LNCaP clone FGC (cell line): ENCODE data around the gene NOL3.

Experiments used
- DNase-seq: peaks from one replicate; pipeline ENCODE4 v3.0.0-alpha.2; 2011; ENCODE audit warnings: low read depth
- H3K4me3 ChIP-seq: 2 replicates; pipeline ENCODE4 v1.5.1; 2011; ENCODE audit warnings: mild to moderate bottlenecking, low read depth, low read length, control low read depth
- TF ChIP-seq, protein P1 (sequence below): IDR thresholded peaks from 2 replicates; pipeline ENCODE4 v1.5.1; 2012; ENCODE audit warnings: mild to moderate bottlenecking; ENCODE audit not compliant: control insufficient read depth, insufficient read depth; ENCODE audit errors: extremely low read depth

The NOL3 gene

DNA sequence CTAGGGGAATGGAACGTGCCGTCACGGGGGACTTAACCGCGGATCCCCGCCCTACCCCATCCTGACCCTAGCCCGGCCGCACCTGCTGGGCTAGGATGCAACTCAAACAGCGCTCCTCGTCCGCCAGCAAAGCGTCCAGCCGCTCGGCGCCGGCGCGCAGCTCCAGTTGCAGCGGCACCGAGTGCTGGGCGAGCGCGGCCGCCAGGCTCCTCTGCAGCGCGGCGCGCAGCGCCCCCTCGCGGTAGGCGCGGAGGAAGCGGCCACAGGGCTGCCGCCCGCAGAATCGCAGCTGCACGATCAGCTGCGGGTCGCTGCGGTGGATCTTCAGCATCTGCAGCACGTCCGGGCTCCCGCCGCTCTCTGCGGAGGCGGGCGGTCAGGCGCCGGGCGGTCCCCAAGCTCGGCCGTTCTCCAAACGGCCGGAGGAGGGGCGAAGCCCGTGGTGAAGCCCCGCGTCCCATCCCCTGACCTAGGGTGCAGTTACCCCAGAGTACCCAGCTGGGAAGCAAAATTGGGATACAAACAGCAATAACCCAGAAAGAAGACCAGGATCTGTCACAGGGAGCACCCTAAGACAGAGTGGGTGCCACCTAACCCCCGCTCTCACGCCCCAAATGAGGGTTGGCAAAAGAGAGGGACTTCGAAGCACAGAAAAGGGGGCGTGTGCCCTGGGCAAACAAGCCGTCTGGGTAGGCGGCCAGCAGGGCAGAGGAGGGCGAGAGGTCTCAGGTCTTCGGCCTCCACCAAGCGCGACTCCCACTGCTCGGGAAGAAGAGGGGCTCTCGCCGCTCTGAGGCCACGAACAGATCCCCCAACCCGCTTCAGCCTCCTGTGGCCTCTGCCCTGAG lies 14.8 kb upstream of the NOL3 start:
- peak overlapping the region; percentile 32 for H3K4me3 ChIP-seq
- no peak for DNase-seq
- TF ChIP-seq, protein P1, sequence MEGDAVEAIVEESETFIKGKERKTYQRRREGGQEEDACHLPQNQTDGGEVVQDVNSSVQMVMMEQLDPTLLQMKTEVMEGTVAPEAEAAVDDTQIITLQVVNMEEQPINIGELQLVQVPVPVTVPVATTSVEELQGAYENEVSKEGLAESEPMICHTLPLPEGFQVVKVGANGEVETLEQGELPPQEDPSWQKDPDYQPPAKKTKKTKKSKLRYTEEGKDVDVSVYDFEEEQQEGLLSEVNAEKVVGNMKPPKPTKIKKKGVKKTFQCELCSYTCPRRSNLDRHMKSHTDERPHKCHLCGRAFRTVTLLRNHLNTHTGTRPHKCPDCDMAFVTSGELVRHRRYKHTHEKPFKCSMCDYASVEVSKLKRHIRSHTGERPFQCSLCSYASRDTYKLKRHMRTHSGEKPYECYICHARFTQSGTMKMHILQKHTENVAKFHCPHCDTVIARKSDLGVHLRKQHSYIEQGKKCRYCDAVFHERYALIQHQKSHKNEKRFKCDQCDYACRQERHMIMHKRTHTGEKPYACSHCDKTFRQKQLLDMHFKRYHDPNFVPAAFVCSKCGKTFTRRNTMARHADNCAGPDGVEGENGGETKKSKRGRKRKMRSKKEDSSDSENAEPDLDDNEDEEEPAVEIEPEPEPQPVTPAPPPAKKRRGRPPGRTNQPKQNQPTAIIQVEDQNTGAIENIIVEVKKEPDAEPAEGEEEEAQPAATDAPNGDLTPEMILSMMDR, result peak; percentile 99

DNA sequence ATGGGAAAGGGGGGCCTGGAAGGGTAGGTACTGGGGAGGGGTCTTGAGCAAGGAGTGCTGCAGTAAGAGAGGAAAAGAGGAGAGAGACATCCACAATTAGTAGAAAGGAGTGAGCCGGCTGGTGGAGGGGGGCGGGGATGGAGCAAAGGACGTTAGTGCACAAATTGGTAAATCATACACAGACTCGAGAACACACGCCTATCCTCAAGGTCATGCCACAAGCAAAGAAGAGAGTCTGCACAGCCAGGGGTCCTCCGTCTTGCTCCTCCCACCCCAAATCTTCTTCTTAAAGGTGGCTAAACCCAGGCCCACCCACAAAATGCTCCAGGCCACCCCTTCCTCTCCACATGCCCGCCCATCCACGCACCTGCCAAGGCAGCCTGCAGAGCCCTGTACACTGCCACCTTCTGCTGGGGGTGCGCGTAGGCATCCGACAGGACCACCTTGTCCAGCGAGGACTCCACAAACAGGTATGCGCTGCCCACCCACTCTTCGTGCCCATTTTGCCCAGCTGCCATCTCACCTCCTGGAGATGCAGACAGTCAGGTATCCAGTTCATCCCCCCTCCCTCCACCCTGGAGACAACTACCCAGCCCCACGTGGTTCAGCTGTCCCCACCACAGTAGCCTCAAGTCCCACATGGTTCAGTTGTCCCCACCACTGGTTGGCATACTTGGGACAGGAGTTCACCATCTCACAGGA lies 14.0 kb upstream of the NOL3 start:
- TF ChIP-seq, protein P1, result no peak

DNA sequence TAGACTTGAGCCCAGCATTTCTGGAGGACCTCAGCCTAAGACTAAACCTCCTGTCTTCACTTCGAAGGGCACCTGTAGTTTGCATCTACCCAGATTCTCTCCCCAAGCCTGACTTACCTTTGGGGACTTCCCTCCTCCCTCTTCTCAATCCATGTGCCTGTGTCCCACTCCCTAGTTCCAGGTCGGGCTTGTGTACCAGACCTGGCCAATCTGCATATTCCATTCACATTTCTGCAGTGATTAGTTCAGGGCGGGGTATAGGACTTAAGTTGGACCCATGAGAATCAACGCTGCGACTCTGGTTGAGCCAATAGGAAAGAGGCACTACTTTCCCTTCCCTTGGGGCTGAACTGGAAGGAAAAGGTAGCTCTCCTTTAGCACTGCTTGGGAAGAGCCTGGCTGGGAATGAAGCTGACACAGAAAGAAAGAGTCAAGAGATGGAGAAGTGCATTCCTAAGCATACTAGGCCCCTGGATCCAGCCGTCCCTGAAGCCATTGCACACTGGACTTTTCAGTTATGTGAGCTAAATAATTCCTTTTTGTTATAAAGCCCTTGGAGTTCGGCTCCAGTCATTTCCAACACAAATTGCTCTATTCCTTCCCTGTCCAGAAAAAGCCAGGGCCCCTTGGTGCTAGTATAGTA lies 13.1 kb upstream of the NOL3 start:
- no peak overlapping the region for H3K4me3 ChIP-seq
- DNase-seq, result no peak
- TF ChIP-seq, protein P1, result no peak

More for the DNA sequence above, 14.0 kb upstream of the NOL3 start:
- DNase-seq, result no peak
- H3K4me3 ChIP-seq, result no peak overlapping the region

DNA sequence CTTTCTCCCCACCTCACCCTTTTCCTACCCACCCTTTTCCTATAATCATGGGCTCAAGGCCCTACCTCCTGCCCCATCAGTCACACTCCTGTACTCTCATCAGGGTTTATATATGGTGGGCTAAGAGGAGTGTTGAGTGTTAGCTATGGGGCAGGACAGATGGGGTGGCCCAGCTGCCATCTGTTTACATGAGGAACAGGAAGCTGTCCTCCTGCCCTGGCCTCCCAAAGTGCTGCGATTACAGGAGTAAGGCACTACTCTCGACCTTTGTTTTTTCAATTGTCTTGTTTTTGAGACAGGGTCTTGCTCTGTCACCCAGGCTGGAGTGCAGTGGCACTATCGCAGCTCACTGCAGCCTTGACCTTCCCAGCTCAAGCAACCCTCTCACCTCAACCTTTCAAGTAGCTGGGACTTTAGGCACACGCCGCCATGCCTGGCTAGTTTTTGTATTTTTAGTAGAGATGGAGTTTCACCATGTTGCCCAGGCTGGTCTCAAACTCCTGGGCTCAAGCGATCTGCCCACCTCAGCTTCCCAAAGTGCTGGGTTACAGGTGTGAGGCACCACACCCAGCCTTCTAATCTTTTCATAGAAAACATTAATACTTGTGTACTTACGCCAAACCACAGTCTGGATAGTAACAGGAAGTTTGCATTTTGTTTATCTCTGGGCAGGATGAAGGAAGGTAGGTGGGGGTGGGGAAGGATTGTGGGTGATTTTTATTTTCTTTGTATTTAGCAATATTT lies 12.3 kb upstream of the NOL3 start:
- peak overlapping the region; percentile 92 for H3K4me3 ChIP-seq
- DNase-seq, result no peak
- TF ChIP-seq, protein P1, result no peak

DNA sequence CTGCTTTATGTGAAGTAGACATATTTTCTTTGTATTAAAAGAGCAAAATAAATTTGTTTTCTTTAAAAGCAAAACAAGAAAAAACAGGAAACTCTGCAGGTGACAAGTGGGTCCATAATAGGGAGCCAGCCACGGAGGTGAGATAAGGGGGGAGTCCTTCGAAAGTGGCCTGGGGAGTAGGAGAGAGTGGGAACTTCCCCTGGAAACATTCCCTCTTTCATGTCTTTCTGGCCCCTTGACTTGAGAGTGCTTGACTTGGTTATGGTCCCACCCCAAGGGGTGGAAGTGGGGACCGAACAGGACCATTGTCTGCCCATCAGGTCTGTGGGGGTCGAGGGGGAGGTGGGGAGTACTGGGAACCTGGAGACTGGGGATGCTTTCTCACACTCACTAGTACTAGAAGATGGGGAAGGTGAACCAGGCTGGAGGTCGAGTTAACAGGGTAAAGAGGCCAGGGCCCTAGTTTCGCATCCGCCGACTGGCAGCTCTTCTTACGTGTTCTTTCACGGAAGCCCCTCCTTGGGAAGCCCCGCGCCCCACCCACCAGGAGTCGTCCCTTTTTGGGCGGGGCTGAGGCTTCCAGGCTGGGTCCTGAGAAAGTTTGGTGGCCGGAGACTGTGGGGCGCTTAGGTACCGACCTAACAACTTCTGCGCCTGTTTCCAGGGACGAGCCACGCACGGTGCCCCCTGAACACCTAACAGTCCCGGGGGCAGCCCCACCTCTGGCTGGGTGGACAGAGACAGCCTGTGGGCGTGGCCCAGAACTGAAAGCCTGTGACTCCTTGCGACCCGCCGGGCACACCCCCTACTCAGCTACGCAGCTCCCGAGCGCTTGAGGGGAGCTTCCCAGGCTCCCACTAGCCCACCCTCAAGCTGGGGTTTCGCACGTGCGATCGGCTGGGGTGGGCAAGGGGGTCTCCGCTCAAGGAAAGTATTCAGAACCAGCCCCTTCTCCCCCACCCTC lies 11.4 kb upstream of the NOL3 start:
- TF ChIP-seq, protein P1, result no peak
- no peak for DNase-seq

DNA sequence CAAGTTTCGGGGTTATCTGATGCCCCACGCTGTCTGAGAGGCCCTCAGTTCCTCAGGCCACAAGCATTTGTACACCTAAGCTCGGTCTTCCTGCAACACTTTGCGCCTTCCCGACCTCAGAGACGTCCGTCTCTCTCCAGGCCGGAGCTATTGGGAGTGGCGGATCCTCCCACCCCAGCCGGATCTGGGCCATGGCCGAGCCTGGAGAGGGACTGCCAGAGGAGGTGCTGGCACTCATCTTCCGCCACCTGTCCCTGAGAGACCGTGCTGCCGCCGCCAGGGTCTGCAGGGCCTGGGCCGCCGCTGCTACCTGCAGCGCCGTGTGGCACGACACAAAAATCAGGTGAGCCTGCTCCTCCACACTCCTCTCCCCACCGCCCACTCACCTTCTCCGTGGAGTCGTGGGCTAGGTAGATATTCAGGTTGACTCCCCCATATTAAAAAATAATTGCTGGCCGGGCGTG lies 8.7 kb upstream of the NOL3 start:
- TF ChIP-seq, protein P1, result no peak; the same call in 1 of the 2 replicates
- H3K4me3 ChIP-seq, result peak overlapping the region; percentile 92
- peak; percentile 69 for DNase-seq

More for the DNA sequence above, 11.4 kb upstream of the NOL3 start:
- peak overlapping the region; percentile 92 for H3K4me3 ChIP-seq
